BE2C (cell line): ENCODE data around the gene TRIO.
A peak's percentile ranks its signal among the peaks of the same experiment; 100 is the strongest.

ENCODE experiments used
- DNase-seq: peaks from one replicate; pipeline ENCODE4 v3.0.0-alpha.2; 2020
- H3K27me3 ChIP-seq: fragments of 250-450 bp; sonication (Bioruptor Pico); 2 replicates; pipeline ENCODE4 v1.5.1; 2020; ENCODE audit warnings: mild to moderate bottlenecking
- H3K36me3 ChIP-seq: fragments of 250-450 bp; sonication (Bioruptor Pico); 2 replicates; pipeline ENCODE4 v1.5.1; 2020; ENCODE audit warnings: mild to moderate bottlenecking
- H3K4me1 ChIP-seq: fragments of 250-450 bp; sonication (Bioruptor Pico); 2 replicates; pipeline ENCODE4 v1.5.1; 2020
- H3K4me3 ChIP-seq: 2 replicates; pipeline ENCODE4 v1.5.1; 2011; ENCODE audit warnings: low read depth, low read length
- H3K9me3 ChIP-seq: fragments of 250-450 bp; sonication (Bioruptor Pico); 2 replicates; pipeline ENCODE4 v1.5.1; 2020
- TF ChIP-seq, protein P1 (sequence below): IDR thresholded peaks from 2 replicates; pipeline ENCODE4 v1.5.1; 2012; ENCODE audit warnings: mild to moderate bottlenecking, low read depth, low read length

TRIO gene

DNA sequence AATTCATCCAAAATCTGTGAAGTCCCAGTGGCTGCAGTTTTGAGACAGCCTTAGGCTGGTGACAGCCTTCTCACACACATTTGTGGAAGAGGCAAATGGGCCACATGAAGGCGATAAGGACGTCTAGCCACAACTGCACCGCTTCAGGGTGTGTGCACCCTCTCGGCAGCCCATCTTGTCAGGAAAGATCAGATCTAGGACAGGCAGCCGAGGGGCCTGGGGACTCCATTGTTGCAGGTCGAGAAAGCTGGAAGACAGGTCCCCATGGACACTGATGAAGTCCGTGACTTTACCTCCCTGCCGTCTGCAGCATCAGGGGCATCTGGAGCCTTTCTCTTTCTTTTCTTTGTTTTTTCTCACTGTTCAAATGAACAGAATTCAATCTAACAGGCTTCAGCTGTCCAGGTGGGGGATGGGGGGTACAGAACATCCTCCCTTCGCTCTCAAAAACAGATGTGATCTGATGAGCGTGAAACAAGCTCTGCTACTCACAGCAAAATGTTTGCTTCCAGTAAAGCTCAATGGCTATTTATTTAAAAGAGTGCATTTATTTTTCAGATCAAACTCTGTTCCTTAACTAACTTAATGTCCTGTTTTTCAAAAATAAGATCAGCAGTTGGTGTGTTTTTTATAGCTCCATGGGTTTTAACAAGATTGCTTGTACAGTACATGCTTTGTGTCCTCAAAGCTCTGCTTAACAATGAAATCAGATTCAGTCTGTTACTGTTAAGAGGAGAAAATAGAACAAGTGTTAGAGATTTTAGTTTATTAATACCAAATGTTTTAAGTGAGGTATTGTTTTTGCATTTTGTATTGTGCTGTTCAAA, 326.6 kb downstream of the TRIO start:
- Histone ChIP-seq H3K4me3 (peak overlapping the region; percentile 25), H3K4me1 (peaks cover 21% of the 10 kb centered on the region), H3K27me3 (no peaks in the 10 kb centered on the region), H3K9me3 (no peaks in the 10 kb centered on the region), H3K36me3 (peaks cover 81% of the 10 kb centered on the region)
- TF ChIP-seq, protein P1, sequence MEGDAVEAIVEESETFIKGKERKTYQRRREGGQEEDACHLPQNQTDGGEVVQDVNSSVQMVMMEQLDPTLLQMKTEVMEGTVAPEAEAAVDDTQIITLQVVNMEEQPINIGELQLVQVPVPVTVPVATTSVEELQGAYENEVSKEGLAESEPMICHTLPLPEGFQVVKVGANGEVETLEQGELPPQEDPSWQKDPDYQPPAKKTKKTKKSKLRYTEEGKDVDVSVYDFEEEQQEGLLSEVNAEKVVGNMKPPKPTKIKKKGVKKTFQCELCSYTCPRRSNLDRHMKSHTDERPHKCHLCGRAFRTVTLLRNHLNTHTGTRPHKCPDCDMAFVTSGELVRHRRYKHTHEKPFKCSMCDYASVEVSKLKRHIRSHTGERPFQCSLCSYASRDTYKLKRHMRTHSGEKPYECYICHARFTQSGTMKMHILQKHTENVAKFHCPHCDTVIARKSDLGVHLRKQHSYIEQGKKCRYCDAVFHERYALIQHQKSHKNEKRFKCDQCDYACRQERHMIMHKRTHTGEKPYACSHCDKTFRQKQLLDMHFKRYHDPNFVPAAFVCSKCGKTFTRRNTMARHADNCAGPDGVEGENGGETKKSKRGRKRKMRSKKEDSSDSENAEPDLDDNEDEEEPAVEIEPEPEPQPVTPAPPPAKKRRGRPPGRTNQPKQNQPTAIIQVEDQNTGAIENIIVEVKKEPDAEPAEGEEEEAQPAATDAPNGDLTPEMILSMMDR, result no peak
- peak; percentile 77 for DNase-seq

DNA sequence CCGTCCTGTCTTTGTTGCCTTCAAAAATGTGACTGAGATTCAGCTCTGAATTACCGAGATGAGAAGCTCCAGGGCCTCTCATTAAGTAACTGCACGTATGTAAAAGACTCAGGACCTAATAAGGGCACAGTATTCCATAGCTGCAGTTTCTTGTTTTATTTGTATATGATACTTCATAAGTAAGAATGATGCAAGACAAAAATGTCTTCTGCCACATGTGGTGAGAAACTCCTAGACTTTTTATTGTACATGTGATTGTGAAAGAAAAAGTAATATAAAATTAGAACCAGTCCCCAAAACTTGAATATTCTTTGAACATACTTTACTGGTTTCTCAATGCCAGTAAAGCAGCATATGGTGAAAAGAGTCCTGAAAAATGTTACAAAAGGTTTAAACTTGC, 328.4 kb downstream of the TRIO start:
- Histone ChIP-seq H3K36me3 (peaks cover 81% of the 10 kb centered on the region), H3K27me3 (no peaks in the 10 kb centered on the region), H3K4me3 (no peak overlapping the region), H3K4me1 (peaks cover 21% of the 10 kb centered on the region), H3K9me3 (no peaks in the 10 kb centered on the region)
- TF ChIP-seq, protein P1, result no peak
- no peak for DNase-seq

DNA sequence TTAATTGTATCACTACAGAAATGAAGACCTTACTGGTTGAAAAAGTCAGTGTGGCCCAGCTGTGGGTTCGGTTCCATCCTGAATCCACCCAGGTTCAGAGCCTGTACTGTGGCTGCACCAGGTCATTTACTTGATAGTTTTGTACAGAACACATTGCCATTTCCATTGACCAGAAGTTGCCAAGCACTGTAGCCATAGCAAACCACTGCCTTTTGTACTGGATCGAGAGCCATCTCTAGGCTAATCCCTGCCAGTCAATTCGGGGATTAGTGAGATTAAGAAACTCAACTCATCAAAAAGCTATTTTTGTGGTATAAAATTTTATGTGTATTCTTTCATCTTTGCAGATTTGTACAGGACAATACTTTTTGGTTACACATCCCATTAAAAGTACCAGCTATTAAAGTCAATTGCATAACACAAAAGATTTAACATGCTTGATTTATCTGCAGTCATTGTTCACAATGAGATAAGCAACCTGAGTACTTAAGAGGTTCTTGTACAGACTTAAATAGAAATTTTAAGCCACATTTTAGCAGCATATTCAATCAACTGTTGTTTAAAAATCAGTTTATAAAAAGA, 329.9 kb downstream of the TRIO start:
- no peaks in the 10 kb centered on the region for H3K27me3 ChIP-seq
- H3K4me1 ChIP-seq, result peaks cover 18% of the 10 kb centered on the region
- no peaks in the 10 kb centered on the region for H3K9me3 ChIP-seq
- H3K36me3 ChIP-seq, result peaks cover 80% of the 10 kb centered on the region
- DNase-seq, result no peak
- TF ChIP-seq, protein P1, result no peak
- H3K4me3 ChIP-seq, result no peak overlapping the region

DNA sequence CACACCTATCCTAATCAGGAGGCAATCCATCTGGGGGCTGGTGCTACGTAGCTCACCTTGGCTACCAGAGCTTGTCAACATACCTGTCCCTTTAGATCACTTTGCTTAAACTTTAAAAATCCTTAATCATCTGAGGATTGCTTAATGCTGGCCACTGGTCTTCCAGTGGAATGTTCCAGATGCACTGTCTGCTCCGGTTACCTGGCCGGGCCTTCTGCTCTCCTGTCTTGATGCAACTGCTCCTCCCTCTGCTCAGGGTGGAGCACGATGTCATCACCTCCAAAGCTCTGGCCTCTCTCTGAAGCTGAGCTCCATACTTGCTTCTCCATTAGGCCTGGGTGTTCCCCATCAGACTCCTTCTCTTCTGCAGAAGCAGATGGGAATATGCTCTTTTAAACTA, 331.9 kb downstream of the TRIO start:
- TF ChIP-seq, protein P1, result no peak
- peaks cover 94% of the 10 kb centered on the region for H3K36me3 ChIP-seq

DNA sequence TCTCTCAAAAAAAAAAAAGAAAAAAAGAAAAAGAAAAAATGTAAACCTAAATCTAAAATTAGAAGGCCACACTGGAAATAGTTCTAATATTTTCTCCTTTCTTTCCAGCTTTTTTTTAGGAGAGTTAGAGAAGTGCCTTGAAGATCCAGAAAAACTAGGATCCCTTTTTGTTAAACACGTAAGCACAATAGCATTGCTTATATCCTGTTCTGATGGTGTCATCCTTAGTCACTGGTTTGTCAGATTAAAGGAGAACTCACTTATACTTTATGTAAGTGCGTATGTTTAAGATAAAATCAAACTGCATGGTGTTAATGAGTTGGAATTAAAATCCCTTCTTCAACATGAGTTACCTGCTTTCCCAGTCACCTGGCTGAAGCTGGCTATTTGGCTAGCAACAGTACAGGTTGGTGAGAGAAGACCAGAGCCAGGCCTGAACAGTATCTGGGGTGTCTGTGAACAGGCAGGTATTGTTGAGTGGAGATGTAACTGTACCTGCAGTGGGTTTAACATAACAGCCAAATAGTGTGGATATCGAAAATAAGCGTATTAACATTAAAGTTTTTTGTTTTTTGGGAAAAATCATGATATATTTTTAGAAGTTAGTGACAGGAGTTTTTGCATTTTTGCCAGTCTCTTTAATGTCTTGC, 333.8 kb downstream of the TRIO start:
- H3K27me3 ChIP-seq, result no peaks in the 10 kb centered on the region
- no peaks in the 10 kb centered on the region for H3K4me1 ChIP-seq
- peaks cover 96% of the 10 kb centered on the region for H3K36me3 ChIP-seq
- TF ChIP-seq, protein P1, result no peak
- no peak overlapping the region for H3K4me3 ChIP-seq
- no peaks in the 10 kb centered on the region for H3K9me3 ChIP-seq
- no peak for DNase-seq

More for the DNA sequence above, 331.9 kb downstream of the TRIO start:
- Histone ChIP-seq H3K9me3 (no peaks in the 10 kb centered on the region), H3K4me3 (no peak overlapping the region), H3K27me3 (no peaks in the 10 kb centered on the region), H3K4me1 (peaks cover 7% of the 10 kb centered on the region)
- no peak for DNase-seq
